ACHN (cell line): ENCODE results near the gene POLR2F.

Source experiments
- DNase-seq: peaks from one replicate; pipeline ENCODE4 v3.0.0-alpha.2; 2015
- in situ Hi-C: cut with HindIII; loops from 2 replicates; pipeline ENCODE4 v1.10.0; 2017; ENCODE audit warnings: low sequenced_read_pairs, low pct_ligation_motif_present, low pct_unique_long_range_greater_than_20kb

The POLR2F gene

GRCh38 chr22:37953437-37954179, at the start of gene POLR2F, which contains the start of gene C22orf23:
TSS of gene POLR2F (plus strand) at chr22:37953699. CDS start at chr22:37953788, 89 bp downstream.
TSS of gene C22orf23 (minus strand) at chr22:37953601. CDS start at chr22:37953149, 452 bp downstream.
- peak; percentile 94 for DNase-seq
- in situ Hi-C loops = no loop called here

- in situ Hi-C loops = no loop called here
- peak; percentile 94 for DNase-seq
These were observed 48.6 kb upstream of the POLR2F start for GRCh38 chr22:37904572-37905533.

GRCh38 chr22:37905534-37906363, 47.8 kb upstream of the POLR2F start, which contains the start of gene MICALL1:
TSS of gene MICALL1 (plus strand) at chr22:37906297. CDS start at chr22:37906423, 126 bp downstream.
- peak; percentile 85 for DNase-seq
- in situ Hi-C loops = no loop called here

GRCh38 chr22:37906364-37907008, 47.0 kb upstream of the POLR2F start:
- peak; percentile 19 for DNase-seq
- in situ Hi-C loops = no loop called here

GRCh38 chr22:37907036-37907954, 46.2 kb upstream of the POLR2F start:
- in situ Hi-C loops = no loop called here
- no peak for DNase-seq

GRCh38 chr22:37909766-37910165, 43.7 kb upstream of the POLR2F start:
- in situ Hi-C loops = no loop called here
- DNase-seq = no peak

GRCh38 chr22:37910890-37911672, 42.4 kb upstream of the POLR2F start:
- in situ Hi-C loops = no loop called here
- DNase-seq = no peak

- in situ Hi-C loops = no loop called here
- DNase-seq = no peak
These were observed 41.8 kb upstream of the POLR2F start for GRCh38 chr22:37911697-37912096.

- DNase-seq = no peak
- in situ Hi-C loops = no loop called here
These were observed 41.3 kb upstream of the POLR2F start for GRCh38 chr22:37912171-37912570.

GRCh38 chr22:37913233-37913721, 40.2 kb upstream of the POLR2F start:
- in situ Hi-C loops = no loop called here
- no peak for DNase-seq

- in situ Hi-C loops = no loop called here
- no peak for DNase-seq
These were observed 37.2 kb upstream of the POLR2F start for GRCh38 chr22:37916311-37916710.

GRCh38 chr22:37917874-37918548, 35.5 kb upstream of the POLR2F start:
- no peak for DNase-seq
- in situ Hi-C loops = no loop called here

GRCh38 chr22:37918580-37919270, 34.8 kb upstream of the POLR2F start:
- DNase-seq = no peak
- in situ Hi-C loops = no loop called here

- in situ Hi-C loops = no loop called here
- no peak for DNase-seq
These were observed 33.4 kb upstream of the POLR2F start for GRCh38 chr22:37920126-37920525.

- DNase-seq = no peak
- in situ Hi-C loops = no loop called here
These were observed 31.3 kb upstream of the POLR2F start for GRCh38 chr22:37922191-37922590.
